Common myeloid progenitor, CD34-positive (primary cell): ENCODE measurements around the gene PTK6.

Experiments used
- CTCF ChIA-PET: fragments of 350-600 bp; sonication (Branson Sonifier 250); formaldehyde crosslinking; loops from one replicate; lab custom pipeline; 2021; ENCODE audit warnings: antibody characterized with exemption; lab: Charles Lee
- POLR2A ChIA-PET: fragments of 350-600 bp; sonication (Branson Sonifier 250); formaldehyde crosslinking; loops from one replicate; lab custom pipeline; 2021; ENCODE audit warnings: antibody characterized with exemption; lab: Charles Lee
- DNase-seq, 3 donors: peaks; one replicate each; pipeline versions ENCODE4 v3.0.0 to v3.0.0-alpha.2; 2013
- H3K27ac ChIP-seq, 2 experiments: 1 replicate in 1 of 2; 2 replicates in 1 of 2; pipeline ENCODE4 v1.7.0; 2013; ENCODE audit warnings: inconsistent platforms in 2 of 2, low read length in 2 of 2, mild to moderate bottlenecking in 2 of 2, low read depth in 1 of 2, moderate library complexity in 1 of 2; ENCODE audit not compliant: severe bottlenecking in 2 of 2, insufficient read depth in 1 of 2, poor library complexity in 1 of 2
- H3K27me3 ChIP-seq, 5 experiments: replicated peaks in 2 of 5; 1 replicate in 3 of 5; 2 replicates in 2 of 5; pipeline versions ENCODE4 v1.6.1 to v1.7.0; 2013; ENCODE audit warnings: low read length in 4 of 5, mild to moderate bottlenecking in 2 of 5, moderate library complexity in 2 of 5, inconsistent platforms in 1 of 5; ENCODE audit not compliant: insufficient read depth in 5 of 5, control insufficient read depth in 4 of 5
- H3K36me3 ChIP-seq, 4 experiments: 1 replicate in 2 of 4; 2 replicates in 2 of 4; pipeline versions ENCODE4 v1.6.1 to v1.7.0; 2013; ENCODE audit warnings: low read length in 3 of 4, control low read depth in 1 of 4, mild to moderate bottlenecking in 1 of 4; ENCODE audit not compliant: control insufficient read depth in 4 of 4, insufficient read depth in 4 of 4
- H3K4me1 ChIP-seq, 4 experiments: 1 replicate in 3 of 4; 2 replicates in 1 of 4; pipeline versions ENCODE4 v1.6.1 to v1.7.1; 2013; ENCODE audit warnings: low read length in 3 of 4, mild to moderate bottlenecking in 3 of 4, control low read depth in 1 of 4, inconsistent platforms in 1 of 4, moderate library complexity in 1 of 4; ENCODE audit not compliant: control insufficient read depth in 4 of 4, insufficient read depth in 4 of 4; ENCODE audit errors: control extremely low read depth in 1 of 4
- H3K4me3 ChIP-seq, 7 experiments: 1 replicate in 4 of 7; 2 replicates in 3 of 7; pipeline versions ENCODE4 v1.5.1 to v1.7.0; 2013; ENCODE audit warnings: mild to moderate bottlenecking in 7 of 7, low read length in 6 of 7, moderate library complexity in 6 of 7, inconsistent platforms in 2 of 7, low read depth in 2 of 7, control low read depth in 1 of 7; ENCODE audit not compliant: insufficient read depth in 4 of 7, control insufficient read depth in 1 of 7; ENCODE audit errors: extremely low read depth in 1 of 7
- H3K9me3 ChIP-seq, 5 experiments: 1 replicate in 4 of 5; 2 replicates in 1 of 5; pipeline versions ENCODE4 v1.6.1 to v1.7.1; 2013; ENCODE audit warnings: low read length in 4 of 5, mild to moderate bottlenecking in 2 of 5, inconsistent platforms in 1 of 5, low read depth in 1 of 5, moderate library complexity in 1 of 5; ENCODE audit not compliant: control insufficient read depth in 4 of 5, insufficient read depth in 2 of 5; ENCODE audit errors: control extremely low read depth in 1 of 5
- WGBS: methylation state at CpG from one replicate; pipeline ENCODE4 v1.1.5; 2013; ENCODE audit not compliant: insufficient coverage; 5-methylcytosine and 5-hydroxymethylcytosine counted together

The PTK6 gene

DNA sequence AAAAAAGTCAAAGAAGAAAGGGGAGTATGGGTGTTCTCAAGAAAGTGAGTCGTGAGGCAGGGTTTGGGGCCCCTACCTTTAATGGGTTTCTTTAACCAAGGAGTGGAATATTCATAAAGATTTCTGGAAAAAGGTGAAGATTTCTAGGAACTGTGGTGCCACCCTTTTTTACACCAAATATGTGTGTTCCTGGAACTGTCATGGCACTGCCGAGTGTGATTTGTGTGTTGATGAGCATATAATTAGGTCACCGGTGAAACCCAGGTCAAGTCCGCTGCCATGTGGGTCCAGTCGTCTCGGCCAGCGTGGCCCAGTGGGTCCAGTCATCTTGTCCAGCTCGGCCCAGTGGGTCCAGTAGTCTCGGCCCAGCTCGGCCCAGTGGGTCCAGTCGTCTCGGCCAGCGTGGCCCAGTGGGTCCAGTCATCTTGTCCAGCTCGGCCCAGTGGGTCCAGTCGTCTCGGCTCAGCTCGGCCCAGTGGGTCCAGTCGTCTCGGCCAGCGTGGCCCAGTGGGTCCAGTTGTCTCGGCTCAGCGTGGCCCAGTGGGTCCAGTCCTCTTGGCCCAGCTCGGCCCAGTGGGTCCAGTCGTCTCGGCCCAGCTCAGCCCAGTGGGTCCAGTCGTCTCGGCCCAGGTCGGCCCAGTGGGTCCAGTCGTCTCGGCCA lies 30.0 kb downstream of the PTK6 start:
- Histone ChIP-seq H3K4me3 (no peak overlapping the region), H3K27me3 (peaks cover 0 to 40% (median 8%) of the 10 kb centered on the region in 5 experiments), H3K9me3 (peaks cover 0 to 25% (median 15%) of the 10 kb centered on the region in 5 experiments), H3K27ac (no peak overlapping the region), H3K4me1 (peaks cover 0 to 6% (median 3%) of the 10 kb centered on the region in 4 experiments), H3K36me3 (no peaks in the 10 kb centered on the region)
- CTCF ChIA-PET, result interaction anchor here (0.7 kb wide), 1 partner anchor 10 kb away, joined by 4 read pairs; no protein-coding TSS in a partner anchor
- POLR2A ChIA-PET, result interaction anchor here (0.6 kb wide), 1 partner anchor 649 kb away, joined by 4 read pairs; no protein-coding TSS in a partner anchor
- WGBS, result 94% methylated on average over 29 of the region's 30 CpGs
- no peak for DNase-seq

DNA sequence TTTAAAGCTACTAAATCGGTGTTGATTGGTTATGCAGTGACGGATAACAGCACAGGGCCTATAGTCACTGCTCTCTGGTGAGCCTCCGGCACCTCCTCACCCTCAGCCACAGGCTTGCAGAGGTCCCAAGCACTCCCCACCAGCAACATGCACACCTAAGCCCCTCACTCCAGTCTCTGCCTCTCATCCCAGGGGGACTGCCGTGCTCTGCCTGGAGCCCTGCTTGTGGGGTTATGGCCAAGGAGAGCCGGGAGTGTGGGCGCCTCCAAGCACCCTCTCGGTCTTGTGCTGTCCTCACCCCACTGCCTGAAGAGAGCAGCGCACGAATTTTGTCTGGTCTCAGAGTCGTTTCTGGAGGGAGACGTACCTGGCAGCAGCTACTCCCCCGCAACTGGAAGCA lies 31.5 kb downstream of the PTK6 start:
- DNase-seq, result no peak
- ChIA-PET POLR2A (no interaction called here), CTCF (interaction anchor here (2.2 kb wide), 1 partner anchor 9 kb away, joined by 10 read pairs; no protein-coding TSS in a partner anchor)
- H3K36me3 ChIP-seq, result no peaks in the 10 kb centered on the region
- H3K4me1 ChIP-seq, result peaks cover 0 to under 1% (median 0%) of the 10 kb centered on the region in 4 experiments
- H3K4me3 ChIP-seq, result no peak overlapping the region
- H3K9me3 ChIP-seq, result peaks cover 0 to 25% (median 15%) of the 10 kb centered on the region in 5 experiments
- H3K27ac ChIP-seq, result no peak overlapping the region
- WGBS, result 87% methylated on average over 6 of the region's 12 CpGs
- H3K27me3 ChIP-seq, result peaks cover 0 to 44% (median 8%) of the 10 kb centered on the region in 5 experiments

DNA sequence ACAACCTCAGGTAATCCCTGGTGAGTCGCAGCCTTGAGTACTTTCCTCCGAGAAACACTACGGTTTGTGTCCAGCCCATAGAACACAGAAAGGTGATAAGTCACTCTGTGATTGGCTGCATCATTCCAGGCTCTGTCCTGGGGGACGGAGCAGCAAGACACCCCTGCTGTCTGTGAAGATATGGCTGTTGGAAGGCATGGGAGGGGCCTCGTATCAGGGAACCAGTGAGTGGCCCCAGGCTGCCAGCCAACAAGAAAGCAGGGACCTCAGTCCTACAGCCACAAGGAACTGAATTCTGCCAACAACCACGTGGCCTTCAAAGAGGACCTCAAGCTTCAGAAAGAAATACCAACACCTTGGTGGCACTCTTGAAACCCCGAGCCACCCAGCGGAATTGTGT lies 31.9 kb downstream of the PTK6 start:
- Histone ChIP-seq H3K9me3 (peaks cover 0 to 25% (median 15%) of the 10 kb centered on the region in 5 experiments), H3K27ac (no peak overlapping the region), H3K4me1 (no peaks in the 10 kb centered on the region), H3K27me3 (peaks cover 0 to 49% (median 7%) of the 10 kb centered on the region in 5 experiments), H3K36me3 (no peaks in the 10 kb centered on the region), H3K4me3 (no peak overlapping the region)
- CTCF ChIA-PET, result interaction anchor here (2.2 kb wide), 1 partner anchor 9 kb away, joined by 10 read pairs; no protein-coding TSS in a partner anchor
- WGBS, result 90% methylated on average over 5 of the region's 8 CpGs
- DNase-seq, result no peak
- POLR2A ChIA-PET, result no interaction called here

DNA sequence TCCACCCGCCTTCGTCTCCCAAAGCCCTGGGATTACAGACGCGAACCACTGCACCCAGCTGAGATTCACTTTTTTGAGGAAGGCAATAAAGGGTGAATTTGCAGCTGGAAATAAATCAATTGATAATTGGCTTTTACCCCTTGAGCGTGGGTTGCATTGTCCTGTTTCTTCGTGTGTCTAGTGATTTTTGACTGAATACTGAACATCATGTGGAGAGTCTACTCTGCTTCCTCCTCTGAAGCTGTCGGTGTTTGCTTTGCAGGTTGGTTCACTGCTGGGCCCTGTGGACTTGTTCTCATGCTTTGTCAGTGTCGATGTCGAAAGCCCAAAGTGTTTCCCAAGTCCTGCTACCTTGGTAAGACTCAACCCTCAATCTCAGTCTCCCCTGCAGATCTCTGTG lies 32.5 kb downstream of the PTK6 start:
- peaks cover 0 to 50% (median 7%) of the 10 kb centered on the region in 5 experiments for H3K27me3 ChIP-seq
- CTCF ChIA-PET, result interaction anchor here (2.2 kb wide), 1 partner anchor 8 kb away, joined by 10 read pairs; no protein-coding TSS in a partner anchor
- H3K4me3 ChIP-seq, result no peak overlapping the region
- no peaks in the 10 kb centered on the region for H3K36me3 ChIP-seq
- H3K27ac ChIP-seq, result no peak overlapping the region
- DNase-seq, result no peak
- H3K9me3 ChIP-seq, result peaks cover 0 to 25% (median 15%) of the 10 kb centered on the region in 5 experiments
- peaks cover 0 to 2% (median 0%) of the 10 kb centered on the region in 4 experiments for H3K4me1 ChIP-seq
- WGBS, result 96% methylated on average over 8 of the region's 9 CpGs
- POLR2A ChIA-PET, result no interaction called here

DNA sequence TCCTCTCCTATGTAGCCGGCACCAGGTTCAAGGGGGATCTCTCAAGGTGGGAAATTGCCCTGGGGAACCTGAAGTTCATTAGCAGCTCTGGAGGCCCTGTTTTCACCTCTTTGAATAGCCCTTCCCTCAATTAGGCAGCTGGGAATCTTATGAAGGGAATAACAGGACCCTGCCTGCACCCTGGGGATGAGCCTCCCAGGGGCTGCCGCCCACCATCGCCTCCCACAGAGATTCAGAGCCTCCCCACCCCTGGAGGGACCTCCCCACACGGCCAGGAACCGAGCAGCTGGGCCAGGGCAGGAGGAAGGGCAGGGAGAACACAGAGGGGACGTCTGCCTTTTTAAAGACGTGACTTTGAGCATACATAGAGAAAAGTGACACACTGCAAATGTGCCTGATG lies 33.7 kb downstream of the PTK6 start:
- no peak for DNase-seq
- Histone ChIP-seq H3K27me3 (peaks cover 0 to 54% (median 7%) of the 10 kb centered on the region in 5 experiments), H3K4me1 (peaks cover 0 to 7% (median 4%) of the 10 kb centered on the region in 4 experiments), H3K27ac (no peak overlapping the region), H3K9me3 (peaks cover 0 to 25% (median 15%) of the 10 kb centered on the region in 5 experiments), H3K36me3 (no peaks in the 10 kb centered on the region), H3K4me3 (no peak overlapping the region)
- ChIA-PET CTCF (interaction anchor here (0.6 kb wide), 1 partner anchor 41 kb away, joined by 3 read pairs; no protein-coding TSS in a partner anchor), POLR2A (no interaction called here)
- WGBS, result 47% methylated on average over 4 of the region's 7 CpGs

DNA sequence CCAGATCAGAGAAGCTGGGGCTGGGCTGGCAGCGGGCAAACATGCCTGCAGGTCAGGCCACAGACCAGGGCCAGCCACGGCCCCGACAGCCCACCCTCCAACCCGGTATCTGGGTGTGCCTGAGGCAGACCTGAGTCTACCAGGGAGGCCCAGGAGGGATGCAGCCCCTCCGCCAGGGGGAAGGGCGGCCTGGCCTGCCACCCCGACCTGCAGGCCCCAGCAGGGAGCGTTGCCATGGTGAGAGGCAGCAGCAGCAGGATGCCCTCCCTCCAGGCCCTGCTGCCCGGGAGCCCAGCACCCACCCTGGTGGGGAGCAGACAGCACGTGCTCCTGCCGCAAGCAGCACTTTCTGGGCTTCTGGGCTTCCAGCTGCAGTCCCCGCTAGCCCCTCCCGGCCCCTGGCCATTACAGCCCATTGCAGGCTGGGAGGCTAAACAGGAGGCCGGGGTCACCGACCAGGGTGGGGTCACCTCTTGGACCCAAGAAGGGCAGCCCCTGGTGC lies 34.5 kb downstream of the PTK6 start:
- Histone ChIP-seq H3K27ac (no peak overlapping the region), H3K36me3 (no peaks in the 10 kb centered on the region), H3K9me3 (peaks cover 0 to 25% (median 13%) of the 10 kb centered on the region in 5 experiments), H3K4me1 (peaks cover 0 to 12% (median 7%) of the 10 kb centered on the region in 4 experiments), H3K27me3 (peaks cover 0 to 62% (median 7%) of the 10 kb centered on the region in 5 experiments), H3K4me3 (no peak overlapping the region)
- CTCF ChIA-PET, result interaction anchor here (0.6 kb wide), 1 partner anchor 42 kb away, joined by 3 read pairs; no protein-coding TSS in a partner anchor
- DNase-seq, result no peak
- POLR2A ChIA-PET, result no interaction called here
- WGBS, result 76% methylated on average over 11 of the region's 15 CpGs
